Esophagus muscularis mucosa (tissue), 3 donors: ENCODE data around the gene DUSP2.
A peak's percentile ranks its signal among the peaks of the same experiment; 100 is the strongest.

Source experiments
- CTCF ChIP-seq, 3 experiments: fragments of 200-600 bp in 2 of 3; fragments of 450-650 bp in 1 of 3; sonication (generic) in 2 of 3; IDR thresholded peaks; one replicate each; pipeline ENCODE4 v1.5.1; 2017 to 2019; ENCODE audit warnings: antibody characterized with exemption in 3 of 3, mild to moderate bottlenecking in 2 of 3, moderate library complexity in 1 of 3
- POLR2A ChIP-seq: fragments of 450-650 bp; IDR thresholded peaks from one replicate; pipeline ENCODE4 v1.6.1; 2017; ENCODE audit warnings: antibody characterized with exemption, moderate library complexity, mild to moderate bottlenecking, low read depth
- POLR2AphosphoS5 ChIP-seq, 2 donors: sonication (generic); formaldehyde crosslinking; IDR thresholded peaks; one replicate each; pipeline ENCODE4 v1.6.1; 2017; ENCODE audit warnings: antibody characterized with exemption in 2 of 2

GRCh38 chr2:96138179-96139145, 6.8 kb downstream of the DUSP2 start, which contains the start of gene ASTL:
- no peak for TF ChIP-seq POLR2A
- peak; percentile 23 to 48 (median 48) for TF ChIP-seq CTCF (IDR thresholded peaks at IDR 0.05)
- TF ChIP-seq POLR2AphosphoS5 (IDR thresholded peaks at IDR 0.05): no peak
